GM20431 (cell line): Measurements from ENCODE around the gene BCAN.

Source experiments
- in situ Hi-C: fragments of 300-500 bp; cut with MseI, MboI; formaldehyde crosslinking; loops from one replicate; pipeline ENCODE4 v1.15.0; 2020; ENCODE audit warnings: low sequenced_read_pairs; ENCODE audit not compliant: unreplicated experiment

BCAN gene

DNA sequence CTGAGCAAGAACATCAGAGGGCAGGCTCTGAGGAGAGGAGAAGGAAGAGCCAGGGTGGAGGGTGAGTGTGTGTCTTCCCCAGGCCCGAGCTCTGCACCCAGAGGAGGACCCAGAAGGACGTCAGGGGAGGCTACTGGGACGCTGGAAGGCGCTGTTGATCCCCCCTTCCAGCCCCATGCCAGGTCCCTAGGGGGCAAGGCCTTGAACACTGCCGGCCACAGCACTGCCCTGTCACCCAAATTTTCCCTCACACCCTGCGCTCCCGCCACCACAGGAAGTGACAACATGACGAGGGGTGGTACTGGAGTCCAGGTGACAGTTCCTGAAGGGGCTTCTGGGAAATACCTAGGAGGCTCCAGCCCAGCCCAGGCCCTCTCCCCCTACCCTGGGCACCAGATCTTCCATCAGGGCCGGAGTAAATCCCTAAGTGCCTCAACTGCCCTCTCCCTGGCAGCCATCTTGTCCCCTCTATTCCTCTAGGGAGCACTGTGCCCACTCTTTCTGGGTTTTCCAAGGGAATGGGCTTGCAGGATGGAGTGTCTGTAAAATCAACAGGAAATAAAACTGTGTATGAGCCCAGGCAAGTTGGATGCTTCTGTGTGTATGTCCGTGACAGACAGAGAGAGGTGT is 17.1 kb downstream of the BCAN start:
- in situ Hi-C loops, result no loop called here

DNA sequence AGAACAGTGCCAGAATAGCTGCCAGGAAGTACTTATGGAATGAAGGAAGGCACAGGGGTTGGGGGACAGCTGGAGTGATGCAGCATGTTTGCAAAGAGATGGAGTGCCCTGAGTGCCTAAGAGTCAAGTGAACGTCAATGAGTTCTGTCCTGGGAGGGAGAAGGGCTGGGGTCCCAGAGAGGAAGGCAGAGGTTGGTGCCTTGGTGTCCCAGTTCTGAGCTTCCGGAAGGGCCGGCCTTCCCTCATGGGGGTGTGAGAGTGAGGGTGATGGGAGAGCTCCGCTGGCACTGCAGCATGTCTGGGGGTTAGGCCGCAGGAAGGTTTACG is 17.7 kb downstream of the BCAN start:
- in situ Hi-C loops, result no loop called here

DNA sequence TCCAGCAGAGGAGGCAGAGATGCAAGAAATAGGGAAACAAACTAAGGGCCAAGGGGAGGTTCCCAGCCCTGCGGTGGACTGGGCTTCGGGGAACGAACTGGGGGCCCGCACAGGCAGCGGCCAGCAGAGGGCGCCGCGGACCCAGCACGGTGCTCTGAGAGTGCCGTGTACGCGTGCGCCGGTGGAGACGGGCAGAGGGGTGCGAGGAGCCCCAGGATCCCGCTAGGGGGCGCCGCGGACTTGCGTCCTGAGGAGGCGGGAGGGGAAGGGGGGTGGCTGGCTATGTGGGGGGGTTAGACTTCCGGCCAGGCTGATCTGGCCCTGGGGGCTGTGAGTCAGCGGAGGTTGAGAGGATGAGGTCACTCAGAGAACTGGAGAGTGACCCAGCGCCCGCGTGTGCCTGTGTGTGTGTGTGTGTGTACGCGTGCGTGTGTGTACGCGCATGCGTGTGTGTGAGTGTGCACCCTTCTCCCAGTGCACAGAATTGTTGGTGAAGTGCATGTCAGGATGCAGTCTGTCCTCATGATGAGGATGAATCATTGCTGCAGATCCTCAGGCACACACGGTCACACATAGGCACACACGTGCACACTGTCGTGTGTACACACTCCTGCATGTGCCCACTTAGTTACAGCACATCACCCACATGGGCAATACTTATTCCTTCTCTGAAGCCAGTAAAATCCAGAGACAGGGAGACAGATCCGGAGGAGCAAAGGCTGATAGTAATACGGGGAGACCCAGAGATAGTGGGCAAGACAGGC is 18.3 kb downstream of the BCAN start:
- in situ Hi-C loops, result no loop called here

DNA sequence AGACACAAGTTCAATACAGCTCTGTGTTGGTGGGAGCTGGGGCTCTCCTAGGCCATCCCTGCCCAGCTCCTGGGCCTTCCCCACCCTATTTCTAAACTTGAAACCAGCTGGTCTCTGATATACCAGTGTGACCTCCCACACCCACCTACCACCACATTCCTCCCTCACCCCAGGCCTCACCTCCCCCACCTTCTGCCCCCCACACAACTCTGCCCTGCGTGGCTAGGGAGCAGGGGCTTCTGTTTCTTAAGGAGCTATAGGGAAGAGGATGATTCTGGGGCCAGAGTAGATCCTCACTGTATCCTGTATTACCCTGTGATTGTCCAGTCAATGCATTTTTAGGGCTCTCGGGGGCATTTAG is 18.8 kb downstream of the BCAN start:
- in situ Hi-C loops, result no loop called here

DNA sequence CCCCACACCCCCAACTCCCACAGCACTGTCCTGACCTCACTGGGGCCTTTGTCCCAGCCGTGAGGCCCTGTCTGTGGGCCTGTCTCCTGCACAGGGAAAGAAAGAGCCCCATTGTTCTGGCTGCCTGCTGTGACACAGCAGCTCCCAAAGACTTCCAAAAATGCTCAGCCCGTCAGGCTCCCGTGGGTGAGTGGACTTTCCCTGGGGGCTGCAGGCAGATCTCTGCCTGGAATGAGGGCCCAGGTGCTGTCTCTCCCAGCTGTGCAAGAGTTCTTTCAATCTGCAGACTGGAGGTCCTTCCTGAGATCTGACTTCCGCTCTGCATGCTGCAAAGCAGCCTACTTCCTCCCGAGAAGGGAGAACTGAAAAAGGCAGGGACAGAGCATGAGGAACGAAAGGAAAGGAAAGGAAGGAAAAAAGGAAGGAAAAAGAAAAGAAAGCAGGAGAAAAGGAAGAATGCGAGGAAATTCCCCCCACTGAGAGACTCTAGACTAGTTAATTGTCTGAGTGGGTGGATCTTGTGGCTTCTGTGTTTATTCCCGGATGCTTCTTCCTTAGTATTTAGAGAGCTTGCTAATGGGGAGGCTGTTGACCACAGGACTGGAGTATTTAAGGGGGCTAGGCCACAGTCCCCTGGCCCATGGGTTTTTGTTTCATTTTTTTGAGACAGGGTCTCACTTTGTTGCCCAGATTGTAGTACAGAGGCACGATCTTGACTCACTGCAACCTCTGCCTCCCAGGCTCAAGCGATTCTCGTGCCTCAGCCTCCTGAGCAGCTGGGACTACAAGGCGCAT is 20.3 kb downstream of the BCAN start:
- in situ Hi-C loops, result no loop called here

DNA sequence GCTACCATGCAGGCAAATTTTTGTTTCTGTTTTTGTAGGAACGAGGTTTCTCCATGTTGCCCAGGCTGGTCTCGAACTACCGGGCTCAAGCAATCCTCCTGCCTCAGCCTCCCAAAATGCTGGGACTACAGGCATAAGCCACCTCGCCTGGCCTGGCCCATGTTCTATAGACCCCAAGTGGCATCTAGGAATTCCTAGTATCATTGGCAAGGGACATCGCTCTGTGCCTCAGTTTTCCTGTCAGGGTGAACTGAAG is 20.8 kb downstream of the BCAN start:
- in situ Hi-C loops, result no loop called here

DNA sequence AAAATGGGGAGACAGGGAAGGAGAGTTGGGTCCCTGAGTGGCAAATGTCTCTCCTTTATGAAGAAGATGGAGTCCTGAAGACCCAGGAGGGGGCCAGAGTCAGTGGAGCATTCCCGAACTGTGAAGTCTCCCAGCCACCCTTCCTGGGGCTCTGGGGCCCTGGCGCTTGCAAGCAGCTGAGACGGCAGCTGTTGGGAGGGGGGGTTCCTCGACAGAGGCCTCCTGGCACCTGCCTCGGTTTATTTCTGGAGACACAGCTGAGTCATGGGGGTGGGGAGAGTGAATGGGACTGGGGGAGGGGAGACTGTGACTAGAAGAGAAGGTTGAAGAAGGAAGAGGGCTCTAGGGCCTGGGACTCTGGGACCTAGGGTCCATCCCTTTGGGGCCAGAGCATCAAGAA is 21.3 kb downstream of the BCAN start:
- in situ Hi-C loops, result no loop called here

DNA sequence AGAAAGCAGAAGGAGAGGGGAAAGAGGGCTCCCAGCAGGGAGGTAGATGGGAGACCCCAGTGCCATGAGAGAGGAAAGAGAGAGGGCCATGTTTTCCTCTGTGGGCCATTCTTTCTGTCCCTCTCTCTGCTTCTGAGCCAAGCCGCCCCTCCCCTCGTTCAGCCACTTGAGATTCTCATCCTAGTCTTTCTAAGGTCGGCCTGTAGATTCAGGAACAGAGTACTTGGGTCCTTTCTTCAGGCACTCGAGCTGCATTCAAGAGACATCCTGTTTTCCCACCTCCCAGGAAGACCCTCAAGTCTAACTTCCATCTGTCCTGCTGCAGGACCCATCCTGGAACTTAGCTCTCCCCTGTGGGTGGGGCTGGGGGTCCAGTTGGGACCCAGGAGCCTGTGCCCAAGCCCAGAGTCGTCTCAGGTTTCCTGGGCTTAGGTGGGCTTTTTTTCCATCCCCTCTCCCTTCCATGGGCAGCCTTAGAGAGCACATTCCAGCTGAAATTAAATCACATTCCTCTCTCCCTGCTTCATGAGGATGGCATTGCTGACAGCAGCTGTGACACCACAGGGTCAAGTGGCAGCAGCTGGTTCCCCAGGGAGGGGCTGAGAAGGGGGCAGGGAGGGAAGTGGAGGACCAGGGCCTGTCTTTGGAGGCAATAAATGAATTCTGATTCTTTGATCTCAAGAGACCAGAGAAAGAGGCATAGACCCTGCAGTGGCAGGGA is 22.3 kb downstream of the BCAN start:
- in situ Hi-C loops, result no loop called here

DNA sequence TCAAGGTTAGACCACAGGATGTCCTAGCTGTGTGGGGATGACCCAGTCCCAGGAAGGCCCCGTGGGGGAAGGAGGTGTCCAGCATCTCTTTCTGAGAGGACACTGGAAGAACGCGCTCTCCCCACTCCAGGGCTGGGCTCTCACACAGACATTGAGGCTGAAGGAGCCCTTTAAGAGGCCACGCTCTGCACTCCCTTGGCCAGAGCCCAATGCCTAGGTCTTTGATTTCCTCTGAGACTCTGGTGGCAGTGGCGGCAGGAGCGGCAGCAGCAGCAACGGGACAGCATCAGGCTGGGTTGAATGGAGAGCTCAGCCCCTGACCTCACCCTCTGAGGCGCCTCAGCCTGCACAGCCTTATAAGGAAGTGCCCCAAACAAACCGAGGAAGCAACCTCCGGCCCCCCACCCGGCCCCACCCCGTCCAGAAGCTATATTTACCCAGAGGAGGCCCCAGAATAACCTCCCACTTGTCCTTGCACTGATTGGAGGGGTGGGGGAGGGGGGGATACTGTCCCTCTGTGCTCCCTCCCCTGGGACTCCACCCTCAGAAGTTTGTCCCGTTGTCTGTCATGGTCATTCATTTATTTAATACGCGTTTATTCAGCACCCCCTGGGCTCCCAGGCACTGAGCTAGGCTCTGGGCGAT is 23.0 kb downstream of the BCAN start:
- in situ Hi-C loops, result no loop called here

DNA sequence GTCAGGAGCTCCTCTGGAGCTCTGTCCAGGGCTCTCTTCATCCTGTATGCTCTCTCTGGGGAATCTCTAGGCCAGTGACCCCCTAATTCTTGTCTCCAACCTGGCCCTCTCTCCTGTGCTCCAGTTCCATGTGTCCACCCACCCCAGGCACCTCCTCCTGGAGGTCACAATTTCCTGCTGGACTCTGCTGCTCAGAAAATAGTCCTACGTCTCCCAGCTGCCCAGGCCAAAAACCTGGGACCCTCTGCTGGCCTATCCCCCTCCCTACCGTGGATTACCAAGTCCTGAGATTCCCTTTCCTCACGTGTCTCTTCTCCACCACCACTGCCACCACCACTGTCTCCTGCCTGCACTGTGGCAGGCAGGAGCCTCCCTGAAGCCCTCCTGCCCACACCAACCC is 23.6 kb downstream of the BCAN start:
- in situ Hi-C loops, result no loop called here

DNA sequence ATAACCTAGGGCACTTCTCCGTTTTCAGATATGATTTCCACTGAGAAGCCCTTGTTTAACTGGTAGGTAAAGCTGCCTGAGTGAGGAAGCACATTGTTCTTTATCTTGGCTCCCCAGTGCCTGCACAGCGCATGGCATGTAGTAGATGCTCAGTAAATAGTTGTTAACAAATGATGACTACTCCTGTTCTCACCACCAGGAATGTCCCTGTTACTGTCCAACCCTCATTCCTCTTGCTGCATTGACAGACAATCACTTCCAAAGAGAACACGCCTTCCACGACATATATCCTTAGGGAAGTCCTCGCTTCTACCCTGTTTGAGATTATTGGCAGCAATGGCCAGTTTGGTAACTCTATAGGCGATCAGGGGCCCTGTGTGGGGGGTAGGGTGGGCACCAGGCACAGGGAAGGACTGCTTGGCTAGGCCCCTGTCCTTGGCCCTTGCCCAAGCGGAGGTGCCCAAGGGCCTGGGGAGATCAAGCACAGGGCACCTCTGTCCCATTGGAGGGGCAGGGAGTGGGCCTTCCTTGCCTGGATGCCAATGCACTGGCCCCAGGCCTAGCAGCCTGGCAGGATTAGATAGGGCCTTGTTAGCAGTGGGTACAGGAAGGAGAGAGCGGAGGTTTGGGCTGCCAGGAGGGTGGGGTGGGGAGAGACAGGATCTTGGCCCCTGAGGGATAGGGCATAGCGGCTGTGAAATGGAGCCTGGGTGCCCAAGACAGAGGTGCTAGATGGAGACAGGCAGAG is 25.1 kb downstream of the BCAN start:
- in situ Hi-C loops, result no loop called here

DNA sequence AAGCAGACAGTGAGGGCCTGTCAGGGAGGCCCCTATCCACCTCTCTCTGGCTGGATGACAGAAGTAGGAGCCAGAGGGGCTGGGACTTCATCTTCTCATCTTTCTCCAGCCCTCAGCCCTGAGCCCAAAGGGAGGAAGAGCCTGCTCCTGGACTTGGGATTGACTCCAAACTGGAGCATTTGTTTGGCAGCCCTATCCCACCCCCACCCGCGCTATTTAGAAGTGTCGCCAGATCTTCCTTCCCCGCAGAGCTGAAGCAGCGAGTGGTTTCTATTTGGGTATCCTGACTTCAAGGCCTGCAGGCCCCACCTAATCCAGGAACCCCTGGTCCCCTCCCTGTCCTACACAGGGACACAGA is 25.7 kb downstream of the BCAN start:
- in situ Hi-C loops, result no loop called here

DNA sequence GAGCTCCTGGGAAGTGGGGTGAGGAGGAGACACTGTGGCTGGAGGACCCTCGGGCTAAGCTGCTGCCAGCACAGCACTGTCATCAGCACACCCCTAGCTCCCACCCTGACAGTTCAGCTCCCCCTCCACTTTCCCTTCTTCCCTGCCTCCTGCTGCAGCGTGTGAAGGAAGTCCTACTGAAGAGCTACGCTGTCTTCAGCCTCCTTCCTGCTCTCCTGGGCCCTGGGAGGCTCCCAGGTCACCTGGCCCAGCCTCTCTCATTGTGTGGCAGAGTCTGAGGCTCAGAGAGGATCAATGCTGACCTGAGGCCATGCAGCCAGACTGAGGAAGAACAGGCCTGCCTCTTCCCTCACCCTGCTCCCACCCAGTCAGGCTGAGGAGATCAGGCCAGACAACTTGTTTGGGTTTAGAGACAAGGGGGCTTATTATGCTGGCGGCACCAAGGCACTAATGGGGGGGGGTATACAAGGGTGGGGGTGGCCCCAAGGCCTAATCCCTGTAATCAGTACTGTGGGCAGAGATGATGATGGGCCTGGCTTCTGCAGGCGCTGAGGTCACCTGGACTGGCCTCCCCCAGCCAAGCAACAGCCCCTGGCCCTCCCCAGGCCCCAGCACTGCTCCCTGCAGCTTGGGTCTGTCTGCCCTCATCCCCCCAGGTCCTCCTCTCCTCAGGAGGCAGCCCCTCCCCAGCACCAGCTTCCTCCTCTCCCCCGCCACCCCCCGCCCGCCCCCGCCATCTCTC is 26.2 kb downstream of the BCAN start:
- in situ Hi-C loops, result no loop called here

DNA sequence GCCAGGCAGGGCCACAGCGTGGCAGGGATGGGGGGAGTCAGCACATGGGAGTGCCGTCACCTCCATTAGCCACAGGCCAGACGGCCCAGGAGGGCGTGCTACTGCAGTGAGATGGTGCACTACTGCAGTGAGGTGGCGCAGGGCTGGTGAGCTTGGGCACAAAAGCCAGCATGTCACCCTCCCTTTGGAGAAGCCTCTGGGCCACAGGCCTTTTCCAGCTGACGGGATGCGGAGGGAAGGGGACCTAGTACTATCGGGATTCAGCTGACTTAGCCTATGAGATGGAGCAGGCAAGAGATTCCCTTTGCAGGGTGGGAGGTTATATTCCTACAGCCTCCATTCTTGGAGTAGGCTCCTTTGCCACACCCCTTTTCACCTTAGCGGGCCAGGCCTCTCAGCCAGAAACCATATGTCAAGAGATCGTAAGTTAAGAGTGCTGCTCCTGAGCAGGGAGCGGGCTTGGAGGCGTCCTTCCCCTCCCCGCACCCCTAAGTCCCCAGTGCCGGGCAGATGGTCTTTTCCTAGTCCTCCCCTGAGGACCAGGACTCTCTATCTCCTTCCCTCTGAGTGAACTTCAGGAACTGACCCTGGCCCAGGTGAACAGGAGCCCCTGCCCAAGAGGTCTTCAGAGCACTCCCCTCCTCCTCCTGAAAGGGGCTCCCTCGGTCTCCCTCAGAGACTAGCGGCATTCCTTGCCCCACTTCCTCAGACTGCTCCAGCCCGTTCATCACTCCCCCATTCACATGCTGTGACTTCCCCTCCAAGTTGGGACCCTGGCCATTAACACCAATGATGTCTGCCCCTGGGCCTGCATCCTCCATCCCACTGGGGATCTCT is 27.1 kb downstream of the BCAN start:
- in situ Hi-C loops, result no loop called here

DNA sequence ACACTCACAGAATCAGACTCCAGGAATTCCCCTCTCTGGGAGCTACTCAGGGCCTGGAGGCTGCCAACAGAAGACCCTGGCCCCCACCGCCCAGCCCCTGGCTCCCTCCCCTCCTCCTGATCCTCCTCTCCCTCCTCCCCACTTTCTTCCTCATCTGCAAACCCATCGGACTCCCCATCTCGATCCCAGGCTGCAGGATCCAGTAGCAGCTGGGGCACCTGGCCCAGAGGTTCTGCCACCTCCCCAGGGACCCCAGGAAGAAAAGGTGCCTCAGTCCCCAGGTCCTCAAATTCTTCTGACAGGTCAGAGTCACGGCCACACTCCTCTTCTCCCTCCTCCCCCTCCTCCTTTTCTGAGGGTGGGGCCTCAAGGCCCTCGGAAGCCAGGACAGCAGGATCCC is 27.9 kb downstream of the BCAN start:
- in situ Hi-C loops, result no loop called here

DNA sequence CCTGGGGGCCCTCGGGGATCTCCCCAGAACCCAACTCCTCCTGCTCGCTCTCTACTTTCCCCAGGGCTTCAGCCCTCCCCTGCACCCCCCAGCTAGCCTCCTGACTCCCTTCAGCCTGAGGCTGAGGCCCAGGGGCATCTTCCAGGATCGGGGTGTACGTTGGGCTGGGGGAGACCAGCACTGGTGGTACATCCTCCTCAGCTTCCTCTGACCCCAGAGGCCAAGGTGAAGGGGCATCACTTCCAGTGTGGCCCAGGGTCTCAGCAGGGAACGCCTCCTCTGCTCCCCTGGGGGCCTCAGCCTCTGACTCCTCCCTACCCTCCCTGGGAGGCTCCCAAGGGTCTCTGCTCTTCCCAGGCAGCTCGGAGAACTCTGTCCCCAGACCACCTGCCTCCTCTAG is 28.4 kb downstream of the BCAN start:
- in situ Hi-C loops, result no loop called here

DNA sequence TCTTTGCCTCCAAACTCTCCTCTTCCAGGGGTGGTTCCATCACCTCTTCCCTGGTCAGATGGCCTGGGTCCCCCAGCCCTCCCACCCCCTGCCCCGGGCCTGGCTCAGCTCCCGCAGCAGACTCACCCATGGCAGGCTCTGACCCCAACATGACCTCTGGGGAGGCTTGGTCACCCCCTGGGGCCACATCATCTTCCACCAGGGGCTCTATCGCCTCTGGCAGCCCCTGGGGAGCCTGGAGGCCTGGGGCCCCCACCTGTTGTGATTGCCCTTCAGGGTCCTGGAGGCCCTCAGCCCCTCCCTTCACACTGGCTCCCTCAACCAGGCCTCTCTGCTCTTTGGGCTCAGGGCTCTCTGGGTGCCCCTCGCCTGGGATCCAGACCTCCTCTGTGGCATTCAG is 28.9 kb downstream of the BCAN start:
- in situ Hi-C loops, result no loop called here

DNA sequence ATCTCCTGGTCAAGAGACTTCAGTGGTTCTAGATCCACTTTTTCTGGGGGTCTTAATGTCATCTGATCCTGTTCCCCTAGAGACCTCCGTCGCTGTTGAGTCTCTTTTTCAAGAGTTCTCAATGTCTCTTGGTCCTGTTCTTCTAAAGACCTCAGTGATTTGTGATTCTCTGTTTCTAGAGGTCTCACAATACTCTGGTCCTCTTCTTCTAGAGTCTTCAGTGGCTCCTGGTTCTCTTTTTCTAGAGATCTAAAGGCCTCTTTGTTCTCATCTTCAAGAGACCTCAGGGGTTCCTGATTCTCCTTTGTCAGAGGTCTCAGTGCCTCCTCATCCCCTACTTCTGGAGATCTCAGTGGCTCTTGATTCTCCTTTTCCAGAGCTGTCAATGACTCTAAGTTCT is 29.9 kb downstream of the BCAN start:
- in situ Hi-C loops, result no loop called here
